GM23338 (cell line): Measurements from ENCODE around the gene IER5L. TPM values are rescaled to one million over a fixed set of nuclear protein-coding genes. Genes with fewer than 3 reads are reported as not detected.

Experiments used
- ATAC-seq: fragments of 200-7000 bp; cut with Tn5 transposase; 3 replicates; pipeline ENCODE4 v1.9.1; 2020
- DNase-seq: peaks from one replicate; pipeline ENCODE4 v3.0.0-alpha.2; 2015; ENCODE audit warnings: low spot score
- H2AFZ ChIP-seq: fragments of 200-600 bp; sonication (generic); 2 replicates; pipeline ENCODE4 v1.8.0; 2016; ENCODE audit warnings: antibody characterized with exemption, mild to moderate bottlenecking, moderate library complexity
- H3F3A ChIP-seq: fragments of 200-600 bp; sonication (generic); replicated peaks from 2 replicates; pipeline ENCODE4 v1.8.0; 2017; ENCODE audit warnings: antibody characterized with exemption, mixed run types, low read depth
- H3K27ac ChIP-seq: fragments of 200-600 bp; sonication (generic); 2 replicates; pipeline ENCODE4 v1.6.1; 2016; ENCODE audit warnings: low read depth
- H3K27me3 ChIP-seq: fragments of 200-600 bp; sonication (generic); 2 replicates; pipeline ENCODE4 v1.8.0; 2016; ENCODE audit warnings: mild to moderate bottlenecking, mixed run types, moderate library complexity; ENCODE audit not compliant: insufficient read depth
- H3K36me3 ChIP-seq: fragments of 200-600 bp; sonication (generic); 2 replicates; pipeline ENCODE4 v1.8.0; 2016; ENCODE audit warnings: mild to moderate bottlenecking; ENCODE audit not compliant: insufficient read depth
- H3K4me1 ChIP-seq: fragments of 200-600 bp; sonication (generic); 2 replicates; pipeline ENCODE4 v1.8.0; 2016; ENCODE audit warnings: mild to moderate bottlenecking, moderate library complexity; ENCODE audit not compliant: insufficient read depth
- H3K4me2 ChIP-seq: fragments of 200-600 bp; sonication (generic); 2 replicates; pipeline ENCODE4 v1.7.1; 2017; ENCODE audit warnings: mixed run types
- H3K4me3 ChIP-seq: fragments of 200-600 bp; sonication (generic); 2 replicates; pipeline ENCODE4 v1.6.1; 2016; ENCODE audit warnings: mixed run types
- H3K79me2 ChIP-seq: fragments of 200-600 bp; sonication (generic); replicated peaks from 2 replicates; pipeline ENCODE4 v1.8.0; 2017; ENCODE audit warnings: mild to moderate bottlenecking; ENCODE audit not compliant: insufficient read depth
- H3K9me2 ChIP-seq: fragments of 200-600 bp; sonication (generic); 2 replicates; pipeline ENCODE4 v1.8.0; 2017; ENCODE audit not compliant: insufficient read depth
- H4K20me1 ChIP-seq: fragments of 200-600 bp; sonication (generic); replicated peaks from 2 replicates; pipeline ENCODE4 v1.8.0; 2017; ENCODE audit warnings: mild to moderate bottlenecking; ENCODE audit not compliant: insufficient read depth
- H3K27ac Mint-ChIP-seq: 2 replicates; pipeline ENCODE4 v1.8.0; 2020; ENCODE audit warnings: inconsistent platforms, mild to moderate bottlenecking, moderate library complexity, mixed read lengths
- H3K27me3 Mint-ChIP-seq: 3 replicates; pipeline ENCODE4 v1.8.0; 2022; ENCODE audit warnings: low read depth, mild to moderate bottlenecking, moderate library complexity, mixed read lengths, inconsistent platforms; ENCODE audit not compliant: insufficient read depth, poor library complexity
- H3K36me3 Mint-ChIP-seq: 3 replicates; pipeline ENCODE4 v1.8.0; 2021; ENCODE audit warnings: low read depth, mild to moderate bottlenecking, inconsistent platforms, moderate library complexity, mixed read lengths
- H3K4me1 Mint-ChIP-seq: 3 replicates; pipeline ENCODE4 v1.8.0; 2020; ENCODE audit warnings: mild to moderate bottlenecking, inconsistent platforms, mixed read lengths
- H3K4me3 Mint-ChIP-seq: 3 replicates; pipeline ENCODE4 v1.8.0; 2021; ENCODE audit warnings: moderate library complexity, mild to moderate bottlenecking, inconsistent platforms, mixed read lengths
- H3K9me3 Mint-ChIP-seq: 3 replicates; pipeline ENCODE4 v1.8.0; 2020; ENCODE audit warnings: moderate library complexity, mild to moderate bottlenecking, inconsistent platforms, mixed read lengths
- CREB1 ChIP-seq: fragments of 250-450 bp; sonication (Bioruptor Pico); IDR thresholded peaks from 2 replicates; pipeline ENCODE4 v1.5.0; 2020; ENCODE audit warnings: low read depth, mild to moderate bottlenecking, moderate library complexity
- CTCF ChIP-seq, 2 experiments: fragments of 200-600 bp in 1 of 2; sonication (generic) in 1 of 2; conservative IDR thresholded peaks; 2 replicates each; pipeline versions ENCODE4 v1.5.1 to v1.6.1; 2016 to 2017; ENCODE audit warnings: antibody characterized with exemption in 2 of 2, low read depth in 2 of 2, mild to moderate bottlenecking in 2 of 2, moderate library complexity in 1 of 2
- EZH2 ChIP-seq: fragments of 200-600 bp; sonication (generic); IDR thresholded peaks from one replicate; pipeline ENCODE4 v1.8.0; 2017; ENCODE audit warnings: antibody characterized with exemption, mild to moderate bottlenecking, low read depth; ENCODE audit not compliant: unreplicated experiment
- JUNB ChIP-seq: IDR thresholded peaks from one replicate; pipeline ENCODE4 v1.6.1; 2016; ENCODE audit warnings: antibody characterized with exemption; ENCODE audit not compliant: unreplicated experiment
- POLR2AphosphoS5 ChIP-seq: IDR thresholded peaks from 2 replicates; pipeline ENCODE4 v1.6.1; 2016; ENCODE audit warnings: antibody characterized with exemption, low read depth
- ZNF331 ChIP-seq: fragments of 250-450 bp; sonication (Bioruptor Pico); IDR thresholded peaks from 2 replicates; pipeline ENCODE4 v1.5.0; 2020; ENCODE audit warnings: low read depth, mild to moderate bottlenecking, moderate library complexity
- polyA plus RNA-seq: library from polyadenylated mRNA; unstranded; fragments of >200 nt; fragmentation: Nextera tagmentation; extraction: Ambion mirVana; gene quantifications from 2 replicates; pipeline ENCODE4 v1.2.1, GENCODE V29; 2016
- total RNA-seq: library from RNA; depleted of rRNA; stranded (reverse); fragments of >200 nt; shearing (Covaris generic); gene quantifications from 2 replicates; pipeline ENCODE4 v1.2.3, GENCODE V29; 2014
- TF ChIP-seq, protein P1 (sequence below): fragments of 250-450 bp; sonication (Bioruptor Pico); IDR thresholded peaks from 2 replicates; pipeline ENCODE4 v1.5.0; 2020; ENCODE audit warnings: mild to moderate bottlenecking, moderate library complexity
- TF ChIP-seq, protein P2 (sequence below): IDR thresholded peaks from 2 replicates; pipeline ENCODE4 v1.6.1; 2016; ENCODE audit warnings: antibody characterized with exemption

Gene IER5L
- total and polyA plus RNA-seq, 2 experiments from 2014 or later = 0.19 to 0.90 TPM

- Histone ChIP-seq H3K9me2 (no peaks in the 10 kb centered on the region), H3K4me1 (peaks cover 16% of the 10 kb centered on the region), H3K4me3 (no peak overlapping the region), H3K27ac (peak overlapping the region; percentile 77), H3K27me3 (no peaks in the 10 kb centered on the region), H3K79me2 (peaks cover 22% of the 10 kb centered on the region; the same call in 1 of the 2 replicates), H4K20me1 (0 out of 2 replicates have a peak, but pooled peaks cover 2% of the 10 kb centered on the region), H2AFZ (no peak overlapping the region), H3K36me3 (peaks cover 17% of the 10 kb centered on the region), H3K4me2 (peak overlapping the region; percentile 41), H3F3A (peaks cover 10% of the 10 kb centered on the region; the same call in 1 of the 2 replicates)
- Mint-ChIP-seq H3K4me1 (peaks cover 22% of the 10 kb centered on the region), H3K4me3 (peak overlapping the region; percentile 18; the same call in 2 of the 3 replicates), H3K27me3 (peaks cover 8% of the 10 kb centered on the region), H3K9me3 (no peaks in the 10 kb centered on the region), H3K27ac (peak overlapping the region; percentile 93), H3K36me3 (peaks cover 66% of the 10 kb centered on the region)
- DNase-seq (peak; percentile 77), ATAC-seq (peak; percentile 94)
- TF ChIP-seq CREB1 (no peak), EZH2 (no peak), POLR2AphosphoS5 (no peak), ZNF331 (CRISPR knock-in tag) (no peak), JUNB (no peak), CTCF (conservative IDR thresholded peaks at IDR 0.05; ENCODE audit: low read depth in 2 of 2) (no peak)
- TF ChIP-seq, protein P1, sequence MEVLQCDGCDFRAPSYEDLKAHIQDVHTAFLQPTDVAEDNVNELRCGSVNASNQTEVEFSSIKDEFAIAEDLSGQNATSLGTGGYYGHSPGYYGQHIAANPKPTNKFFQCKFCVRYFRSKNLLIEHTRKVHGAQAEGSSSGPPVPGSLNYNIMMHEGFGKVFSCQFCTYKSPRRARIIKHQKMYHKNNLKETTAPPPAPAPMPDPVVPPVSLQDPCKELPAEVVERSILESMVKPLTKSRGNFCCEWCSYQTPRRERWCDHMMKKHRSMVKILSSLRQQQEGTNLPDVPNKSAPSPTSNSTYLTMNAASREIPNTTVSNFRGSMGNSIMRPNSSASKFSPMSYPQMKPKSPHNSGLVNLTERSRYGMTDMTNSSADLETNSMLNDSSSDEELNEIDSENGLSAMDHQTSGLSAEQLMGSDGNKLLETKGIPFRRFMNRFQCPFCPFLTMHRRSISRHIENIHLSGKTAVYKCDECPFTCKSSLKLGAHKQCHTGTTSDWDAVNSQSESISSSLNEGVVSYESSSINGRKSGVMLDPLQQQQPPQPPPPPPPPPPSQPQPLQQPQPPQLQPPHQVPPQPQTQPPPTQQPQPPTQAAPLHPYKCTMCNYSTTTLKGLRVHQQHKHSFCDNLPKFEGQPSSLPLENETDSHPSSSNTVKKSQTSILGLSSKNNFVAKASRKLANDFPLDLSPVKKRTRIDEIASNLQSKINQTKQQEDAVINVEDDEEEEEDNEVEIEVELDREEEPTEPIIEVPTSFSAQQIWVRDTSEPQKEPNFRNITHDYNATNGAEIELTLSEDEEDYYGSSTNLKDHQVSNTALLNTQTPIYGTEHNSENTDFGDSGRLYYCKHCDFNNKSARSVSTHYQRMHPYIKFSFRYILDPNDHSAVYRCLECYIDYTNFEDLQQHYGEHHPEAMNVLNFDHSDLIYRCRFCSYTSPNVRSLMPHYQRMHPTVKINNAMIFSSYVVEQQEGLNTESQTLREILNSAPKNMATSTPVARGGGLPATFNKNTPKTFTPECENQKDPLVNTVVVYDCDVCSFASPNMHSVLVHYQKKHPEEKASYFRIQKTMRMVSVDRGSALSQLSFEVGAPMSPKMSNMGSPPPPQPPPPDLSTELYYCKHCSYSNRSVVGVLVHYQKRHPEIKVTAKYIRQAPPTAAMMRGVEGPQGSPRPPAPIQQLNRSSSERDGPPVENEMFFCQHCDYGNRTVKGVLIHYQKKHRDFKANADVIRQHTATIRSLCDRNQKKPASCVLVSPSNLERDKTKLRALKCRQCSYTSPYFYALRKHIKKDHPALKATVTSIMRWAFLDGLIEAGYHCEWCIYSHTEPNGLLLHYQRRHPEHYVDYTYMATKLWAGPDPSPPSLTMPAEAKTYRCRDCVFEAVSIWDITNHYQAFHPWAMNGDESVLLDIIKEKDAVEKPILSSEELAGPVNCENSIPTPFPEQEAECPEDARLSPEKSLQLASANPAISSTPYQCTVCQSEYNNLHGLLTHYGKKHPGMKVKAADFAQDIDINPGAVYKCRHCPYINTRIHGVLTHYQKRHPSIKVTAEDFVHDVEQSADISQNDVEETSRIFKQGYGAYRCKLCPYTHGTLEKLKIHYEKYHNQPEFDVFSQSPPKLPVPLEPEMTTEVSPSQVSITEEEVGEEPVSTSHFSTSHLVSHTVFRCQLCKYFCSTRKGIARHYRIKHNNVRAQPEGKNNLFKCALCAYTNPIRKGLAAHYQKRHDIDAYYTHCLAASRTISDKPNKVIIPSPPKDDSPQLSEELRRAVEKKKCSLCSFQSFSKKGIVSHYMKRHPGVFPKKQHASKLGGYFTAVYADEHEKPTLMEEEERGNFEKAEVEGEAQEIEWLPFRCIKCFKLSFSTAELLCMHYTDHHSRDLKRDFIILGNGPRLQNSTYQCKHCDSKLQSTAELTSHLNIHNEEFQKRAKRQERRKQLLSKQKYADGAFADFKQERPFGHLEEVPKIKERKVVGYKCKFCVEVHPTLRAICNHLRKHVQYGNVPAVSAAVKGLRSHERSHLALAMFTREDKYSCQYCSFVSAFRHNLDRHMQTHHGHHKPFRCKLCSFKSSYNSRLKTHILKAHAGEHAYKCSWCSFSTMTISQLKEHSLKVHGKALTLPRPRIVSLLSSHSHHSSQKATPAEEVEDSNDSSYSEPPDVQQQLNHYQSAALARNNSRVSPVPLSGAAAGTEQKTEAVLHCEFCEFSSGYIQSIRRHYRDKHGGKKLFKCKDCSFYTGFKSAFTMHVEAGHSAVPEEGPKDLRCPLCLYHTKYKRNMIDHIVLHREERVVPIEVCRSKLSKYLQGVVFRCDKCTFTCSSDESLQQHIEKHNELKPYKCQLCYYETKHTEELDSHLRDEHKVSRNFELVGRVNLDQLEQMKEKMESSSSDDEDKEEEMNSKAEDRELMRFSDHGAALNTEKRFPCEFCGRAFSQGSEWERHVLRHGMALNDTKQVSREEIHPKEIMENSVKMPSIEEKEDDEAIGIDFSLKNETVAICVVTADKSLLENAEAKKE (CRISPR knock-in tag) = peak; percentile 70
- TF ChIP-seq, protein P2, sequence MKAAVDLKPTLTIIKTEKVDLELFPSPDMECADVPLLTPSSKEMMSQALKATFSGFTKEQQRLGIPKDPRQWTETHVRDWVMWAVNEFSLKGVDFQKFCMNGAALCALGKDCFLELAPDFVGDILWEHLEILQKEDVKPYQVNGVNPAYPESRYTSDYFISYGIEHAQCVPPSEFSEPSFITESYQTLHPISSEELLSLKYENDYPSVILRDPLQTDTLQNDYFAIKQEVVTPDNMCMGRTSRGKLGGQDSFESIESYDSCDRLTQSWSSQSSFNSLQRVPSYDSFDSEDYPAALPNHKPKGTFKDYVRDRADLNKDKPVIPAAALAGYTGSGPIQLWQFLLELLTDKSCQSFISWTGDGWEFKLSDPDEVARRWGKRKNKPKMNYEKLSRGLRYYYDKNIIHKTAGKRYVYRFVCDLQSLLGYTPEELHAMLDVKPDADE = no peak
These were observed 51.1 kb downstream of the IER5L start for GRCh38 chr9:129126749-129127618.
